Skeletal muscle tissue (tissue), 4 donors: ENCODE data around the gene NPEPPS. TPM values are rescaled to one million over a fixed set of nuclear protein-coding genes. Genes with fewer than 3 reads are reported as not detected.
A peak's percentile ranks its signal among the peaks of the same experiment; 100 is the strongest.

Experiments
- H3K27ac ChIP-seq: one replicate; pipeline ENCODE4 v1.7.0; 2013; ENCODE audit warnings: mild to moderate bottlenecking, low read depth, low read length, inconsistent platforms
- H3K27me3 ChIP-seq, 3 donors: one replicate each; pipeline ENCODE4 v1.7.0; 2013; ENCODE audit warnings: low read length in 3 of 3; ENCODE audit not compliant: control insufficient read depth in 3 of 3, insufficient read depth in 3 of 3
- H3K36me3 ChIP-seq, 3 donors: one replicate each; pipeline ENCODE4 v1.7.0; 2013; ENCODE audit warnings: low read length in 3 of 3; ENCODE audit not compliant: control insufficient read depth in 3 of 3, insufficient read depth in 3 of 3
- H3K4me1 ChIP-seq, 3 donors: one replicate each; pipeline ENCODE4 v1.7.0; 2013; ENCODE audit warnings: low read length in 3 of 3, mild to moderate bottlenecking in 3 of 3; ENCODE audit not compliant: control insufficient read depth in 3 of 3, insufficient read depth in 3 of 3
- H3K4me3 ChIP-seq, 3 donors: one replicate each; pipeline ENCODE4 v1.7.0; 2013; ENCODE audit warnings: low read length in 3 of 3
- H3K9ac ChIP-seq, 3 donors: one replicate each; pipeline ENCODE4 v1.7.0; 2013; ENCODE audit warnings: low read length in 3 of 3, mild to moderate bottlenecking in 3 of 3, moderate library complexity in 2 of 3, low read depth in 1 of 3
- H3K9me3 ChIP-seq, 3 donors: one replicate each; pipeline ENCODE4 v1.7.0; 2013; ENCODE audit warnings: low read length in 3 of 3; ENCODE audit not compliant: control insufficient read depth in 3 of 3
- total RNA-seq: library from RNA; depleted of rRNA; stranded (reverse); fragments of >200 nt; gene quantifications from one replicate; pipeline ENCODE4 v1.2.3, GENCODE V29; 2014
- donor health status: Osteomylitis.

The NPEPPS gene
- total RNA-seq, 1 donor from 2014 or later: 169 TPM

- H3K36me3 ChIP-seq: no peaks in the 10 kb centered on the region
- H3K9me3 ChIP-seq: no peaks in the 10 kb centered on the region
- H3K27me3 ChIP-seq: no peaks in the 10 kb centered on the region
- H3K4me1 ChIP-seq: peaks cover 0 to 4% (median 0%) of the 10 kb centered on the region in 3 donors
- no peak overlapping the region for H3K27ac ChIP-seq
- no peak overlapping the region for H3K4me3 ChIP-seq
- H3K9ac ChIP-seq: no peak overlapping the region
Measured at GRCh38 chr17:47643116-47643515, 112.2 kb downstream of the NPEPPS start.

DNA sequence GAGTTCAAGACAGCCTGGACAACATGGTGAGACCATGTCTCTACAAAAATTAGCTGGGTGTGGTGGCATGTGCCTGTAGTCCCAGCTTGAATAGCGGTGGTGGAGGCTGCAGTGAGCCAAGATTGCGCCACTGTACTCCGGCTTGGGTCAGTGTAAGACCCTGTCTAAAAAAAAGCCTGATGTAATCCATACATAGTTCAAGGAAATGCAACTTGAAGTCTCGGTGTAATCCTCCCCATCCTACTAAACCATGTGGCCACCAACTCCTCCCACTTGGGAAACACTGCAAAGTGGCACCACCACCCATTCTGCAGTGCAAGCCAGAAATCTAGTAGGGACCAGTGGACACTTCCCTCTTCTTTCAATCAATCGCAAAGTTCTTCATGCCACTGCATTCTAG, 113.4 kb downstream of the NPEPPS start:
- Histone ChIP-seq H3K27me3 (no peaks in the 10 kb centered on the region), H3K36me3 (no peaks in the 10 kb centered on the region), H3K9ac (no peak overlapping the region), H3K27ac (no peak overlapping the region), H3K4me1 (peaks cover 7 to 14% (median 10%) of the 10 kb centered on the region in 3 donors), H3K9me3 (no peaks in the 10 kb centered on the region), H3K4me3 (no peak overlapping the region)

- H3K9me3 ChIP-seq: no peaks in the 10 kb centered on the region
- peaks cover 11 to 17% (median 14%) of the 10 kb centered on the region in 3 donors for H3K4me1 ChIP-seq
- H3K9ac ChIP-seq: peak within 1 kb of the TSS; percentile 76 to 88 (median 87)
- H3K27me3 ChIP-seq: no peaks in the 10 kb centered on the region
- peak within 1 kb of the TSS; percentile 93 to 97 (median 96) for H3K4me3 ChIP-seq
- H3K27ac ChIP-seq: peak within 1 kb of the TSS; percentile 94
- H3K36me3 ChIP-seq: peaks cover 11 to 17% (median 16%) of the 10 kb centered on the region in 3 donors
Measured at GRCh38 chr17:47649153-47649971, 118.5 kb downstream of the NPEPPS start, which contains the start of gene KPNB1. Gene KPNB1, plus strand, starts transcription at chr17:47649919. Its CDS starts 326 bp downstream, at chr17:47650245.

DNA sequence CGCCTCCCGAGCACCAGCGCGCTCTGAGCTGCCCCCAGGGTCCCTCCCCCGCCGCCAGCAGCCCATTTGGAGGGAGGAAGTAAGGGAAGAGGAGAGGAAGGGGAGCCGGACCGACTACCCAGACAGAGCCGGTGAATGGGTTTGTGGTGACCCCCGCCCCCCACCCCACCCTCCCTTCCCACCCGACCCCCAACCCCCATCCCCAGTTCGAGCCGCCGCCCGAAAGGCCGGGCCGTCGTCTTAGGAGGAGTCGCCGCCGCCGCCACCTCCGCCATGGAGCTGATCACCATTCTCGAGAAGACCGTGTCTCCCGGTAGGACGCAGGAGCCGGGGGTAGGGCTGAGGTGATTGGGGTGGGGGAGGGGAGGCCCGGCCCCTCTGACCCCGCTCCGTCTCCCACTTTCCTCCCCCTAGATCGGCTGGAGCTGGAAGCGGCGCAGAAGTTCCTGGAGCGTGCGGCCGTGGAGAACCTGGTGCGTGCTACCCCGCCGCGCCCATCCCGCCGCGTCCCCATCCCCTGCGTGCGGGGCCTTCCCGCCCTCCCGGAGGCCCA, 119.1 kb downstream of the NPEPPS start:
- Histone ChIP-seq H3K9ac (peak overlapping the region; percentile 51 to 73 (median 73)), H3K4me3 (peak overlapping the region; percentile 66 to 85 (median 83)), H3K27me3 (no peaks in the 10 kb centered on the region), H3K36me3 (peaks cover 11 to 22% (median 21%) of the 10 kb centered on the region in 3 donors), H3K27ac (peak overlapping the region; percentile 76), H3K9me3 (no peaks in the 10 kb centered on the region), H3K4me1 (peaks cover 16 to 23% (median 19%) of the 10 kb centered on the region in 3 donors)

DNA sequence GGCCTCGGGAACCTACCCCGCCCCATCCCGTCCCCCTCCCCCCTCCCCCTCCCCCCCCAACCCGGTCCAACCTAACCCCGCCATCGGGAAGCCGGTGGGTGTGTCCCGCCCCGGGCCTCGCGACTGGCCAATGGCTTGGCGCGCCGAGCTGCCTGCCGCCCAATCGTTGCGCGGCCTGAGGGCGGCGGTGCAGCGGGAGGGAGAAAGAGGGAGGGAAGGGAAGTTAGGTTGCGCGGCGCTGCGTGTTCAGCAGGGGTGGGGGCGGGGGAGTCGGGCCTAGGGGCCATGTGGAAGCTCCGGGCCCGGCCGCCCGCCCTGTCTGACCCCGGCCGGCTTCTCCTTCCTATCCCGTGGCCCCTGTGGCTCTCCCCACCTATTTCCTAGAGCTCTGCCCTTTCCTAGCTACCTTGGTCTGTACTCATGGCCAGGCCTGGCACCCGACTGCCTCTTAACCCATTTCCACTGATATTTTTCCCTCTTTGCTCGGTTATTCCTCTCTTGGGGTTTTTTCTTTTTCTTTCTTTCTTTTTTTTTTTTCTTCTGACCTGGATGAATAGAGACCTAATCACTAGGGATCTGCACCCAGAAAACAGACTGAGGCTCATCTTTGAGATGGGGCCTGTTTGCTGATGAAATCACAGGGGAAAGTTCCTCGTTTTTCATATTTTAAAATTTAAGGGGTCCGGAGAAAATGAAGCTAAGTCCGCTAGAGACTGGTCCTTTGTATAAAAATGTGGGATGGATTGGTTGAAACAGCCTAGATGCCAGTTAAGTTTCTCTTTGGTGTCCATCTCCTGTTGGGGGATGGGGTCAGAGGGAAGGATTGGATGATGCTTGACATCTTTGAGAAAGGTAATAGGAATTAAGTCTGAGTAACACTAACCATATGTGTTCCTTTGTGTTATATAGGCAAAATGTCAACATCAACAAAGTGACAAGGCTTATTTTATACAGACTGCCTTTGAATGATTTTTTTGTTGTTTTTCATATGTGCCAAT, 119.9 kb downstream of the NPEPPS start:
- Histone ChIP-seq H3K4me3 (peak overlapping the region; percentile 78 to 85 (median 83)), H3K9me3 (no peaks in the 10 kb centered on the region), H3K27ac (peak overlapping the region; percentile 76), H3K4me1 (peaks cover 19 to 29% (median 27%) of the 10 kb centered on the region in 3 donors), H3K36me3 (peaks cover 14 to 29% (median 27%) of the 10 kb centered on the region in 3 donors), H3K9ac (peak overlapping the region; percentile 70 to 79 (median 73)), H3K27me3 (no peaks in the 10 kb centered on the region)

GRCh38 chr17:47651704-47652103, 120.8 kb downstream of the NPEPPS start:
- H3K4me3 ChIP-seq: no peak overlapping the region
- no peak overlapping the region for H3K27ac ChIP-seq
- peaks cover 19 to 29% (median 27%) of the 10 kb centered on the region in 3 donors for H3K4me1 ChIP-seq
- no peaks in the 10 kb centered on the region for H3K27me3 ChIP-seq
- no peaks in the 10 kb centered on the region for H3K9me3 ChIP-seq
- H3K9ac ChIP-seq: peak overlapping the region in 1 of 3 donors; percentile 69
- peaks cover 14 to 35% (median 33%) of the 10 kb centered on the region in 3 donors for H3K36me3 ChIP-seq

- Histone ChIP-seq H3K27ac (no peak overlapping the region), H3K9ac (no peak overlapping the region), H3K27me3 (no peaks in the 10 kb centered on the region), H3K4me3 (no peak overlapping the region), H3K36me3 (peaks cover 16 to 44% (median 42%) of the 10 kb centered on the region in 3 donors), H3K4me1 (peaks cover 19 to 29% (median 27%) of the 10 kb centered on the region in 3 donors), H3K9me3 (no peaks in the 10 kb centered on the region)
Measured at GRCh38 chr17:47652570-47652969, 121.7 kb downstream of the NPEPPS start.

DNA sequence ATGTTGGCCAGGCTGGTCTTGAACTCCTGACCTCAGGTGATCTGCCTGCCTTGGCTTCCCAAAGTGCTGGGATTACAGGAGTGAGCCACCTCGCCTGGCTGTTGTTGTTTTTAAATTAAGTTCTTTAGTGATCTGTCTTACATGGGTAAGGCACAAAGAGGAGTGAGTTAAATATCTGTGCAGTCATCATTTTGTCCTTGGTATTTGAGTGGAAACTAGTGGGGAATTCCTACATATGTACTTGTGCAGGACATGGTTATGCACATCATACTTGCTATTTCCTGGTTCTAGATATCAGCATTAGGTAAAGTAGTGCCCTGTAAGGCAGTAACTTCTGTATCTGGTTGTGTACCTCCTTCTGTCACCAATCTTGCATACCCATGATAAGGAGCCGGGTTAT, 122.5 kb downstream of the NPEPPS start:
- Histone ChIP-seq H3K9ac (no peak overlapping the region), H3K27ac (no peak overlapping the region), H3K36me3 (peaks cover 24 to 53% (median 51%) of the 10 kb centered on the region in 3 donors), H3K4me3 (no peak overlapping the region), H3K4me1 (peaks cover 19 to 26% (median 24%) of the 10 kb centered on the region in 3 donors), H3K27me3 (no peaks in the 10 kb centered on the region), H3K9me3 (no peaks in the 10 kb centered on the region)

GRCh38 chr17:47654991-47655390, 124.1 kb downstream of the NPEPPS start:
- H3K4me3 ChIP-seq: no peak overlapping the region
- peaks cover 29 to 62% (median 60%) of the 10 kb centered on the region in 3 donors for H3K36me3 ChIP-seq
- H3K4me1 ChIP-seq: peaks cover 12 to 19% (median 17%) of the 10 kb centered on the region in 3 donors
- H3K9ac ChIP-seq: no peak overlapping the region
- no peaks in the 10 kb centered on the region for H3K27me3 ChIP-seq
- no peak overlapping the region for H3K27ac ChIP-seq
- no peaks in the 10 kb centered on the region for H3K9me3 ChIP-seq
